ENCODE measurements around the gene HEPHL1. TPM values are rescaled to one million over a fixed set of nuclear protein-coding genes. Genes with fewer than 3 reads are reported as not detected.

The HEPHL1 gene
- total RNA-seq, 1 experiment from 2014 or later = not detected

DNA sequence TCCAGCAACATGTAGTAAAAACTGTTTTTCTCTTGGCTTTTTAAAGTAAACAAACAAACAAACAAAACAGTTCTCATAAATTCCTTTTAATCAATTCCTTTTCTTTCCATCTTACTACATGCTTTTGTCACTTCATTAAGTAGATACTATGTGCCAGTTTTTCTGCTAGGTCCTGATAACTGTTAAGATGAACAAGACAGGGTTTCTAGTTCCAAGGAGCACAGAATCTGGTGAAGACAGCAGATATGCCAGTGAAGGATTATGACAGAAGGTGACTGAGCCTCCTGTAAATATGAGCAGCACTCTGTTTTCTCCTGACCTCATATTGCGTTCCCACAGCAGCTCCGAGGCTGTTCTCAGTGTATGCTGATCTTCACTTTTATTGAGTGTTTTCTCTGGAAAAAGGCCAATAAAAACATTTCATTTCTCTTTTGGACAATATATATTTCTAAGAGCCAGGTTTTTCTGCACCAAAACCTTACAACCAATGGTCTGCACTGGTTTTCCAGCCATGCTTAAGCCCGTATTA is 45.8 kb downstream of the HEPHL1 start:
- Histone ChIP-seq H3K4me1 (ENCODE audit: control insufficient read depth in 1 of 2, insufficient read depth in 2 of 2, low read length in 2 of 2) (no peaks in the 10 kb centered on the region), H3K4me2 (ENCODE audit: low read length) (no peak overlapping the region), H3K9me2 (ENCODE audit: insufficient read depth) (no peaks in the 10 kb centered on the region), H3K27ac (ENCODE audit: low read depth, low read length) (no peak overlapping the region), H3K9me3 (ENCODE audit: control insufficient read depth in 1 of 2, insufficient read depth in 1 of 2, low read depth in 1 of 2, low read length in 2 of 2) (no peaks in the 10 kb centered on the region), H3K79me2 (ENCODE audit: insufficient read depth, low read length) (no peaks in the 10 kb centered on the region), H2AFZ (ENCODE audit: low read depth, low read length, poor library complexity, severe bottlenecking) (no peak overlapping the region), H3K36me3 (ENCODE audit: control insufficient read depth in 1 of 2, insufficient read depth in 2 of 2, low read length in 2 of 2) (no peaks in the 10 kb centered on the region), H3K27me3 (ENCODE audit: insufficient read depth, low read length) (peaks cover 6% of the 10 kb centered on the region; the same call in 1 of the 2 replicates), H3K4me3 (replicated peaks in 1 of 2; ENCODE audit: low read depth in 1 of 2, low read length in 2 of 2) (no peak overlapping the region), H4K20me1 (ENCODE audit: insufficient read depth) (no peaks in the 10 kb centered on the region), H3K9ac (ENCODE audit: low read length) (no peak overlapping the region)
- CTCF ChIA-PET = no interaction called here
- BruUV-seq (replicated peaks) = no TSS peak
- TF ChIP-seq ZFX (IDR thresholded peaks at IDR 0.05) (no peak), ELF1 (IDR thresholded peaks at IDR 0.05; ENCODE audit: borderline replicate concordance, low read depth) (no peak), CBX3 (IDR thresholded peaks at IDR 0.05; ENCODE audit: low read depth) (no peak), POLR2A (IDR thresholded peaks at IDR 0.05; ENCODE audit: borderline replicate concordance, extremely low read depth, insufficient read depth, insufficient read length) (no peak), SIN3A (IDR thresholded peaks at IDR 0.05; ENCODE audit: low read depth) (no peak), CEBPB (IDR thresholded peaks at IDR 0.05; ENCODE audit: low read depth) (no peak), FOSL1 (IDR thresholded peaks at IDR 0.05; ENCODE audit: low read depth) (no peak)
- TF ChIP-seq, protein P1, sequence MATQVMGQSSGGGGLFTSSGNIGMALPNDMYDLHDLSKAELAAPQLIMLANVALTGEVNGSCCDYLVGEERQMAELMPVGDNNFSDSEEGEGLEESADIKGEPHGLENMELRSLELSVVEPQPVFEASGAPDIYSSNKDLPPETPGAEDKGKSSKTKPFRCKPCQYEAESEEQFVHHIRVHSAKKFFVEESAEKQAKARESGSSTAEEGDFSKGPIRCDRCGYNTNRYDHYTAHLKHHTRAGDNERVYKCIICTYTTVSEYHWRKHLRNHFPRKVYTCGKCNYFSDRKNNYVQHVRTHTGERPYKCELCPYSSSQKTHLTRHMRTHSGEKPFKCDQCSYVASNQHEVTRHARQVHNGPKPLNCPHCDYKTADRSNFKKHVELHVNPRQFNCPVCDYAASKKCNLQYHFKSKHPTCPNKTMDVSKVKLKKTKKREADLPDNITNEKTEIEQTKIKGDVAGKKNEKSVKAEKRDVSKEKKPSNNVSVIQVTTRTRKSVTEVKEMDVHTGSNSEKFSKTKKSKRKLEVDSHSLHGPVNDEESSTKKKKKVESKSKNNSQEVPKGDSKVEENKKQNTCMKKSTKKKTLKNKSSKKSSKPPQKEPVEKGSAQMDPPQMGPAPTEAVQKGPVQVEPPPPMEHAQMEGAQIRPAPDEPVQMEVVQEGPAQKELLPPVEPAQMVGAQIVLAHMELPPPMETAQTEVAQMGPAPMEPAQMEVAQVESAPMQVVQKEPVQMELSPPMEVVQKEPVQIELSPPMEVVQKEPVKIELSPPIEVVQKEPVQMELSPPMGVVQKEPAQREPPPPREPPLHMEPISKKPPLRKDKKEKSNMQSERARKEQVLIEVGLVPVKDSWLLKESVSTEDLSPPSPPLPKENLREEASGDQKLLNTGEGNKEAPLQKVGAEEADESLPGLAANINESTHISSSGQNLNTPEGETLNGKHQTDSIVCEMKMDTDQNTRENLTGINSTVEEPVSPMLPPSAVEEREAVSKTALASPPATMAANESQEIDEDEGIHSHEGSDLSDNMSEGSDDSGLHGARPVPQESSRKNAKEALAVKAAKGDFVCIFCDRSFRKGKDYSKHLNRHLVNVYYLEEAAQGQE (IDR thresholded peaks at IDR 0.05; ENCODE audit: low read depth) = no peak
- TF ChIP-seq, protein P2, sequence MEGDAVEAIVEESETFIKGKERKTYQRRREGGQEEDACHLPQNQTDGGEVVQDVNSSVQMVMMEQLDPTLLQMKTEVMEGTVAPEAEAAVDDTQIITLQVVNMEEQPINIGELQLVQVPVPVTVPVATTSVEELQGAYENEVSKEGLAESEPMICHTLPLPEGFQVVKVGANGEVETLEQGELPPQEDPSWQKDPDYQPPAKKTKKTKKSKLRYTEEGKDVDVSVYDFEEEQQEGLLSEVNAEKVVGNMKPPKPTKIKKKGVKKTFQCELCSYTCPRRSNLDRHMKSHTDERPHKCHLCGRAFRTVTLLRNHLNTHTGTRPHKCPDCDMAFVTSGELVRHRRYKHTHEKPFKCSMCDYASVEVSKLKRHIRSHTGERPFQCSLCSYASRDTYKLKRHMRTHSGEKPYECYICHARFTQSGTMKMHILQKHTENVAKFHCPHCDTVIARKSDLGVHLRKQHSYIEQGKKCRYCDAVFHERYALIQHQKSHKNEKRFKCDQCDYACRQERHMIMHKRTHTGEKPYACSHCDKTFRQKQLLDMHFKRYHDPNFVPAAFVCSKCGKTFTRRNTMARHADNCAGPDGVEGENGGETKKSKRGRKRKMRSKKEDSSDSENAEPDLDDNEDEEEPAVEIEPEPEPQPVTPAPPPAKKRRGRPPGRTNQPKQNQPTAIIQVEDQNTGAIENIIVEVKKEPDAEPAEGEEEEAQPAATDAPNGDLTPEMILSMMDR (IDR thresholded peaks at IDR 0.05 in 2 of 3, conservative IDR thresholded peaks at IDR 0.05 in 1 of 3; ENCODE audit: borderline replicate concordance in 1 of 3, insufficient read depth in 1 of 3, low read depth in 2 of 3, low read length in 2 of 3) = no peak
- POLR2A ChIA-PET = no interaction called here
- RAD21 ChIA-PET (ENCODE audit: low non-redundant PET in 1 of 2, low total read pairs in 2 of 2, uncharacterized antibody in 2 of 2, unreplicated experiment in 2 of 2) = no interaction called here
- intact Hi-C loops (cut with micrococcal nuclease) = no loop called here
- no peak for ATAC-seq
- DNase-seq (ENCODE audit: low read depth, low spot score) = no peak

All from HCT116 (cell line).